Ammon's horn (tissue), 1 donor: ENCODE measurements around the gene SPTBN5.

ENCODE experiments used
- DNase-seq: peaks from one replicate; pipeline ENCODE4 v3.0.0-alpha.2; 2016; ENCODE audit warnings: low spot score

Gene SPTBN5

DNA sequence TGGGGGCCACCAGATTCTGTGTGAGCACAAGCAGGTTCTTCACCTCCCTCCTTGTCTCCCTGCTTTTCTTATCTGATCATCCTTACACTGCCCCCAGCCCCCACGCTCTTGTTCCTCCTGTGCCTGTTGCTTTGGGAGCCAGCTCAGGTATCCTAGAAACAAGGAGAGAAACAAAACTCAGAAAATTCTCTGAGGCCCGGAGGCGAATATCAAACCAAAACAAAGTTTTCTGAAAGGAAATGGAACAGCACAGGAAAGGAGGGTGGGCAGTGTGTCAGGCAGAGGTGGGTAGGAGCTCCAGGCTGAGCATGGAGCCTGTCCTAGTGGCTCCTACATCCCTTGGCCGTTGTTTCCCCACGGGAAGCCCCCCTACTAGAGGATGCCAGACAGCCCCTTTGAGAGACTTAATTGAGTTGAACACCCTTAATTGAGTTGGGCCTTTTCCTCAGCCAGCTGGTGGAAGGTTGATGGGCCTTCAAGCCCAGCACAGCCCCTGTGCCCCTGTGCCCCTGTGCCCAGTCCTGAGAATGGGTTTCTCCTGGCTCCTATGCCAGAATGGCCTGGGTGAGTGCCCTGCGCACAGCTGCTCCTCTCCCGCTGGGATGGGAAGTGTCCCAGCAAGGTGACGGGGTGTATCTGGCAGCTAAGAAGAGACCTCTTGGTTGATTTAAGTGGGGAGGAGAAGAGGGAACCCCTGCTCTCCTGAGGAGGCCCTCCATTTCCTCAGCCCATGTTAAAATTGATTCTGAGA is 88.8 kb downstream of the SPTBN5 start:
- no peak for DNase-seq

- DNase-seq = no peak
Observed at GRCh38 chr15:41804361-41804760, 89.5 kb downstream of the SPTBN5 start.

- DNase-seq = no peak
Observed at GRCh38 chr15:41801850-41802455, 91.9 kb downstream of the SPTBN5 start.

- no peak for DNase-seq
Observed at GRCh38 chr15:41801185-41801584, 92.7 kb downstream of the SPTBN5 start.

GRCh38 chr15:41799488-41799805 is 94.4 kb downstream of the SPTBN5 start:
- no peak for DNase-seq

GRCh38 chr15:41798607-41799487 is 95.0 kb downstream of the SPTBN5 start:
- DNase-seq = no peak
